GM19043 (cell line): Measurements from ENCODE around the gene RNF213.
"Not testable (repeated sequence)": the region's sequence is repeated elsewhere in the genome, so short reads cannot be mapped to it uniquely, and the experiment has no call there.

Experiments
- ATAC-seq: cut with Tn5 transposase; IDR thresholded peaks from one replicate; pipeline ENCODE4 v1.9.1; 2021; ENCODE audit warnings: low read depth; ENCODE audit not compliant: unreplicated experiment

RNF213 gene

DNA sequence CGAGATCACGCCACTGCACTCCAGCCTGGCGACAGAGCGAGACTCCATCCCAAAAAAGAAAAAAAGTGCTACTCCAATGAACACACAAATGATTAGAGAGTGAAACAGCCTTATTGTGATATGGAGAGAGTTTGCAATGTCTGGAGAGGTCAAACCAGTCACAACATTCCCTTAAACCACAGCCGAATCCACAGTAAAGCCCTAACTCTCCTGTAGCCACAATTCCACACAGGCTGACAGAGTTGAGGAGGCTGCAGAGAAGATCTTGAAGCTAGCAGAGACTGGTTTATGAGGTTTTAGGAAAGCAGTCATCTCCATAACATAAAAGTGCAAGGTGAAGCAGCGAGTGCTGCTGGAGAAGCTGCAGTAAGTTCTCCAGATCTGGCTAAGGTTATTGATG lies 6.7 kb downstream of the RNF213 start:
- no peak for ATAC-seq

DNA sequence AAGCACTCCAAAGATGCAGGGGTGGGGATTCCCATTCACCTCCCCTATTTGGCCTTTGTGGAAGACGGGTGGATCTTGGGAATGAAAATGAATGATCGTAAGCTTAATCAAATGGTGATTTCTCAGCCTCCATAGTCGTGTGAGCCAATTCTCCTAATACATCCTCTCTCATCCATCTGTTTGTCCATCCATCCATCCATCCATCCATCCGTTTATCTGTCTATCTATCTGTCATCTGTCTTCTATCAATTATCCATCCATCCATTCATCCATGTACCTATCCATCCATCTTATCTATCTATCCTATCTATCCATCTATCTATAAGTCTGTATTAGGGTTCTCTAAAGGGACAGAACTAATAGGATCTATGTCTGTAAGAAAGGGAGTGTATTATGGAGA lies 7.8 kb downstream of the RNF213 start:
- ATAC-seq: no peak

DNA sequence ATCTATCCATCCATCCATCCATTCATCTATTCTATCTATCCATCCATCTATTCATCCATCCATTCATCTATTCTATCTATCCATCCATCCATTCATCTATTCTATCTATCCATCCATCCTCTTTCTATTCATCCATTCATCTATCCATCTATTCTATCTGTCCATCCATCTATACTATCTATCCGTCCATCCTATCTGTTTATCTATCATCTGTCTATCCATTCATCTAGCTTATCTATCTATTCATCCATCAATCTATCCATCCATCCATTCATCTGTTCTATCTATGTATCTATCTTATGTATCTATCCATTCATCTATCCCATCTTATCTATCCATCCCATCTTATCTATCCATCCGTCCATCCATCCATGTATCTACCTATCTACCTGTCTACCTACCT lies 8.8 kb downstream of the RNF213 start:
- ATAC-seq: no peak

DNA sequence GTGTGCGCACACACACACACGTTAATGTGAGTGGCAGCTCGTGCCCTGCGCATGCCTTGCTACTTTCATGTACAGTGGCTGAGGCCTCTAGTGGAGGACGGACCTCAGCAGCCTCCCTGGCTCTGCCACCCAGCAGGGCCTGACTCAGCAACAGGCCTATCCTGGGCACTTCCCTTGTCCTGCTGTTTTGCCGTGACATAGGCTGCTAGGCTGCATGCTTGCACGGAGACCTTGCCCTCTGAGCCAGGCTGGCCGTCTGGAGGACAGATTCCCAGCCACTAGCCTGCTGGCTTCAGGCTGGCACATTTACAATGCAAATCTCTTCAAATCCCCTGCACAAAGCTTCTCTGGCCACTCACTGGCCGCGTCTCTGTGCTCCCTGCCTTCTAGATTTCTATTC lies 9.5 kb downstream of the RNF213 start:
- ATAC-seq: no peak

DNA sequence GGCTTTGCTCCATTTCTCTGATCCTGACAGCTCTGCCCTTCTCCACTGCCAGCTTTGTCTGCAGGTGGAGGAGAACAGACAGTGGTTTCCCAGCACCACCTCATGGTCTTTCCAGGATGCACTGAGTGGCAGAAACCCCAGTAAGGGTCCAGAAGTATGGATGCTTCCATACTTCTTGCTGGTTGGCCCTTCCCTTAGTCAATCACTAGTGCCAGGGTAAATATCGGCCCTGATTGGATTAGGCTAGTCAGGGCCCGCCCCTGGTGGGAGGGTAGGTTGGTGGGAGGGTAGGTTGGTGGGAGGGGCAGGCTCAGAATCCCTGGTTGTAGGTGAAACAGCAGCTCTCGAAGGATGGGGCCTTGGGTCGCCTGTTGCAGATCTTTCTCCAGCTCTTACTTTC lies 10.2 kb downstream of the RNF213 start:
- no peak for ATAC-seq

DNA sequence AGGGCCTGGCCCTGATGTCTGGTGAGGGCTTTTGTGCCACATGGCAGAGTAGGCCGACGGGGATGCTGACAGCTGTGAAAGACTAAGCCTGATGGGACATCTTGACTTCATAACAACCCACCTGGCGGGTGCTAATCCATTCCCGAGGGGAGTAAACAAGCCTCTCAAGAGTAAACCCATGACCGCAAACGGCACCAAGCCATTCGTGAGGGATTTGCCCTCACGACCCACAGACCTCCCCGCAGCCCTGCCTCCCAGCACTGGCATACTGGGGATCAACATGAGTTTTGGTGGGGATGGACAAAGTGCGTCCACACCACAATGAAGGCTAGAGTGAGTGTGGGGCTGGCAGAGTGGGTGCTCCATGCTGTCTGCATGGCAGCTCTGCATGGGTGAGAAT lies 11.7 kb downstream of the RNF213 start:
- no peak for ATAC-seq

DNA sequence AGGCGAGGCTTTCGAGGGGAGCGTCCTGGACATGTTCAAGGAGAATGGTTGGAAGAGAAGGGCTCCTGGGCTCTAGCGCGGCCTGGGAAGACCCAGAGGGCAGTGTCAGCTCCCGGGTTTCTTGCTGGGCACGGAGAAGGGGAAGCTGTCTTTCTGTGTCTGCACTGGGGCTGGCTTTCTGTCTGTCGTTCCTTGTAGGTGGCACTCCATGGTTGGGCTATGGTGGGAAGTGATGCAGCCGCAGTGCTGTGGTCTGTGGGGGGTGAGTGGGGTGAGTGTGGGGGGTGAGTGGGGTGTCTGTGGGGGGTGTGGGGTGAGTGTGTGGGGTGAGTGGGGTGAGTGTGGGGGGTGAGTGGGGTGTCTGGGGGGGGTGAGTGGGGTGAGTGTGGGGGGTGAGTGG lies 13.7 kb downstream of the RNF213 start:
- ATAC-seq: no peak

DNA sequence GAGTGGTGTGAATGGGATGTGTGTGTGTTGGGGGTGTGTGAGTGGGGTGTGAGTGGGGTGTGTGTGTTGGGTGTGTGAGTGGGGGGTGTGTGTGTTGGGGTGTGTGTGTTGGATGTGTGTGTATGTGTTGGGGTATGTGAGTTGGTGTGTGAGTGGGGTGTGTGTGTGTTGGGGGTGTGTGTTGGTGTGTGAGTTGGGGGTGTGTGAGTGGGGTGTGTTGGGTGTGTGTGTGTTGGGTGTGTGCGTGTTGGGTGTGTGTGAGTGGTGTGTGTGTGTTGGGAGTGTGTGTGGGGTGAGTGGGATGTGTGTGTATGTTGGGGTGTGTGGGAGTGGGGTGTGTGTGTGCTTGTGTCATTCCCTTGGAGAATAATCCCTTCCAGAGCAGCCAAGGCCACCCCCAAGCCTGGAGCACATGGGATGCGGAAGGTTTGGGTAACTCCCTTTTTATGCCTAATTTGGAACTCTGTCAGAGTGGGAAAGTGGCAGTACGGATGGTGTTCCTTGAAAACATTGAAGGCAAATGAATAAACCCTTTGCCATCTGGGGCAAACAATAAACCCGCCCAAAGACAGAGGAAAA lies 14.3 kb downstream of the RNF213 start:
- no peak for ATAC-seq

DNA sequence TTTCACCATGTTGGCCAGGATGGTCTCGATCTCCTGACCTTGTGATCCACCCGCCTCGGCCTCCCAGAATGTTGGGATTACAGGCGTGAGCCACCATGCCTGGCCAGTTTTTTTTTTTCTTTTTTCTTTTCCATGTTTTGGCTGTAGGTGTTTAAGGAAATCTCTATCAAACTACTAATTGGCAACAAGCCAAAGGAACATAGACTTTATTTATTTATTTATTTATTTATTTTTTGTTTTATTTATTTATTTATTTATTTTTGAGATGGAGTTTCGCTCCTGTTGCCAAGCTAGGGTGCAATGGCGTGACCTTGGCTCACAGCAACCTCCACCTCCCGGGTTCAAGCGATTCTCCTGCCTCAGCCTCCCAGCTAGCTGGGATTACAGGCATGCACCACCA lies 15.2 kb downstream of the RNF213 start:
- ATAC-seq: not testable (repeated sequence)

DNA sequence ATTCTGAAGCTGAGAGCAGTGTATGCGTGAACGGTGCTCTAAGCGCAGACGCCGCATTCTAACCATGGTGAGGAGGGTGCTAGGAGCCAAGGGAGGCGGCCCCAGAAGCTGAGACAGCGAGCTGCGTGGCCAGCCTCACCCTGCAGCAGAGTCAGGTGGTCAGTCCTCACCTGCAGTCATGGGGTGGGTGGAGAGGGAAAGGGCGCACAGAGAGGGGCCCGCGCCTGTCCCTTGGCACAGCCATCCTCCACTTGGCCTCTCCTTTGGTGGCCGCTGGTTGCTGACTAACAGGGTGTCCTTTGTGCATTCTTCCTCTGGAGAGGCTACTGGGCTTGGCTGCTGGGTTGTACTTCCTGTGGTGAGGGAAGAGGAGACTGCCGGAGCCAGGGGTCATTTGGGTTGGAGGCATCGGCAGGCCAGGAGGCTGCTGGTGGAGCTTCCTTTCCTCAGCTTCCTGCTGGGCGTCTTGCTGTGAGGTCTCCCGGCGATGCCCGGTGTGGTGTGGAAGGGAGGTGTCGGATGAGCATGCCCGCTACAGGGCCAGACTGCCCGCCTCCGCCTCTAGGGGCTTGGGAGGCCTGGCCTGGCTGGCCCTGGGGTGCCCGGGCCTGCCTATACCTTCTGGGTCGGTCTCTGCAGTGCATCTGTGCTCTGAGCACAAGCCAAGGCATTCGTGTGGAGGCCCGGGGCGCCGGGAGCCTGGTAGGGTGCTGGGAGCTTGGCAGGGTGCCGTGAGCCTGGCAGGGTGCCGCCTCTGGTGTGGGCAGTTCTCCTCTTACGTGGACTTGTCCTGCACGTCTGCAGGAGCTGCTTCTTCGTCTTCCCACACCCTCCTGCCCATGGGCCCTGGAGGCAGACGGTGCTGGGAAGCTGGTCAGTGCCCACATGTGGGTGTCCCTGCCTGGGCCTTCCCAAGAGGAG lies 17.4 kb downstream of the RNF213 start:
- no peak for ATAC-seq

DNA sequence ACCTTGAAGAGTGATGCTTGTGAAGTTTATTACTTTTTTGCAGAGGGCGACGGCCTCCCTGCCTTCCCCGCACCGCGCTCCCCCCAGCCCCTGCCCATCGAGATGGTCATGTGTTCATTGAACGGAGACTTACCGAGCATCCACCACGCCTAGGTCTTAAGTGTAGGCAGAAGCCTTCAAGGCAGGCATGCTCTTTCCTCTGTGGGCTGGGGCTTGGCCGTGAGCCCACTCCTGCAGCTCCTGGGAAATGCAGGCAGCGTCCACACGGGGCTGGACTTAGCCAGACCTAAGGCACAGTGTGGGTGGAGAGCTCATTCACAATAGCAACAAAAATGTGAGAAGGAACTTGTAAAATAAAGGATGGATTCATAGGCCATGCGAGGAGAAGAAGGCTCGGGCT lies 19.2 kb downstream of the RNF213 start:
- ATAC-seq: no peak

DNA sequence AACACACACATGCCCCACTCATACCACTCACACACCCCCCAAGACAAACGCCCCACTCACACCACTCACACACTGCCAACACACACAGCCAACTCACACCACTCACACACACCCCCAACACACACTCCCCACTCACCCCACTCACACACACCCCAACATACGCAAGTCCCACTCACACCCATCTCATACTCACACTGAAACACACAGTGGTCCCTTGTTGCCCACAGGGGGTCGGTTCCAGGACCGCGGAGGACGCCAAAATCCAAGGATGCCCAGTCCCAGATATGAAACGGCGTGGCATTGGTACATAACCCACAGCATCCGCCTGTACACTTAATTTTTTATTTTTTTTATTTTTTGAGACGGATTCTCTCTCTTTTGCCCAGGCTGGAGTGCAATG lies 20.9 kb downstream of the RNF213 start:
- no peak for ATAC-seq

DNA sequence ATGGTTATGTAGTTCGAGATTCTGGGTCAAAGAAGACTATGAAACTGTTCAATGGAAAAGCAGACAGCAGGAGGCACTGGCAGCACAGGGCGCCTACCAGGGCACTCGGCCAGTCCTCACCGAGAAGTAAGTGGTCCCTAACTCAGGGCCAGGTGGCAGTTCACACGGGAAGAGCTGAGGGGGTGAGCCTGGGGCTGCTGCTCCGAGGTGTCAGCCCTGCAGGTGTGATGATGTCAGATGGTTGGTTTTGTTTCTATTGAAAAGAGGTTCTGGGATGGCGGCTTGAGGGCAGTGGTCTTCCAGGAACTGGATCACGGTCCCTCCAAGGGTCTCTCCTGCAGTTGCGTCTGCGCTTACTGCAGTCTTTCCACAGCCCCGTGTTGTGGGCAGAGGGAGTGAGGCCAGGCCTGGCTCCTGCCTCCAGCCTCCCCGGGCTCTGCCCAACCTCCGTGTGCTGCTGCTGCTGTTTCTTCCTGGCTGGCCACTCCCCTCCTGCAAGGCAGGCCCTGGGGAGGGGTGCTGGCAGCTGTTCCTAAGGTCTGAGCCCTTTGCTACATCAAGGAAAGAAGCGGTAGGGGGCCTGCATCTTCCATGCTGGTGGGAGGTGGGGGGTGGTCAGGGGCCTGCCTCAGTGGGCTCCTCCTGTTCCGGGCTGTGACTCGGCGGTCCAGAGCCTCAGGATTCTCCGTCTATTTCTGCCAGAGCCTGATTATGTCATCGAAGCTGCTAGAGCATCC lies 22.6 kb downstream of the RNF213 start:
- ATAC-seq: no peak

DNA sequence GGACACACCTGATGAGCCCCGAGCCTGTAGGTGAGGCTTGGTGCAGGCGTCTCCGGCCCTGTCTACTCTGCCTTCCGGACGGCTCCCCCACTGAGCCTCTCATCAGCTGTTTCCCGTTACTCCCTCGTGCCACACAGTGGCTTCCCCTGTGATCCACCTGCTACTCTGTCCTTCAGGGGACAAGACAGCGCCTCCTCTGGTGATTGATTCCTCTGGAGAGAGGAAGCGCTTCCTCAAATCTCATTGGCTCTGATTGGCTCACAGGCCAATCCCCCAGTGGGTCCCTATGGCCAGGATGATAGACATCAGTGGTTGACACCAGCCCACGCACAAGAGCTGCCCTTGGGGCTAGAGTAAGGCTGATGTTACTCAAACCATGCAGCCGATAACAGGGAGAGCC lies 24.0 kb downstream of the RNF213 start:
- ATAC-seq: no peak

DNA sequence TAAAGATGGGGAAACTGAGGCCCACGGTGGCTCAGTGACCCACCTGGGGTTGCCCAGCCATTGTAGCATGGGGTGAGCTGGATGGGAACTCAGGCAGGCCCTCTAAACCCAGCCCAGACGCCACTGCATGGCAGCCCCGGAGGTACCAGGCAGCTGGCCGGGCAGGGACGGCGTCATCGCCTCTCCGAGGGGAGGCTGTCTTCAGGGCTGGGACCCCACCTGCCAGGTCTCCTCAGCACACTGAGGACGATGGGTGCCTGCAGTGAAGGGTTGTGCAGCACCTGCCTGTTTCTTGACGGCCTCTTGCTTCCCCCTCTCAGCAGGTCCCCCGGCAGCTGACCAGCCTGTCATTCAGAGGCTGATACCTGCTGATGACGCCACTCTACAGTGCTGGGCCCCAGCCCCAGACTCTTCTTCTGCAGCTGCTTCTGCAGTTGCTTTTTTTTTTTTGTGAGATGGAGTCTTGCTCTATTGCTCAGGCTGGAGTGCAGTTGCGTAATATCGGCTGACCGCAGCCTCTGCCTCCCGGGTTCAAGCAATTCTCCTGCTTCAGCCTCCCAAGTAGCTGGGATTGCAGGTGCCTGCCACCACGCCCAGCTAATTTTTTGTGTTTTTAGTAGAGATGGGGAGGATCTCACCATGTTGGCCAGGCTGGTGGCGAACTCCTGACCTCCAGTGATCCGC lies 24.7 kb downstream of the RNF213 start:
- no peak for ATAC-seq

DNA sequence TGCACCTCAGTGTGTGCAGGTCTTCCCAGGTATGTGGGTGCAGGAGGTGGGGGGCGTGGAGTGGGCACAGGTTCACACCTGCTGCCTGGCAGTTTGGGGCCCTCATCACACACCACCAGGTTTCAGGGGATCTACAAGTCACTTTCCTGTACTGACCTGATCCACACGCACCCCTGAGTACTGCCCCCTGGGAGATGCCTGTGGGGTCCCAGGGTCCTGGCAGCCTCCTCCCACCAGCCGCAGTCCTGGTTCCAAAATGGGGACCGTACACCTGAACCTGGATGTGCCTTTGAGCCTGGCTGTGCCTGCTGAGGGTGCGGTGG lies 25.9 kb downstream of the RNF213 start:
- ATAC-seq: no peak

DNA sequence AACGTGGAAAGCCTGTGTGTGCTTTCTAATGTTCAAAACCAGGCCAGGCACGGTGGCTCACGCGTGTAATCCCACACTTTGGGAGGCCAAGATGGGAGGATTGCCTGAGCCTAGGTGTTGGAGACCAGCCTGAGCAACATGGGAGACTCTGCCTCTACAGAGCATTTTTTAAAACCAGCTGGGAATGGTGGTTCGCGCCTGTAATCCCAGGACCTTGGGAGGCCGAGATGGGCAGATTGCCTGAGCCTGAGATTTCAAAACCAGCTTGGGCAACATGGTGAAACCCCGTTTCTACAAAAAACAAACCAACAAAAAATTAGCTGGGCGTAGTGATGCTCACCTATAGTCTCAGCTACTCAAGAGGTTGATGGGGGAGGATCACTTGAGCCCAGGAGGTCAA lies 26.4 kb downstream of the RNF213 start:
- no peak for ATAC-seq

DNA sequence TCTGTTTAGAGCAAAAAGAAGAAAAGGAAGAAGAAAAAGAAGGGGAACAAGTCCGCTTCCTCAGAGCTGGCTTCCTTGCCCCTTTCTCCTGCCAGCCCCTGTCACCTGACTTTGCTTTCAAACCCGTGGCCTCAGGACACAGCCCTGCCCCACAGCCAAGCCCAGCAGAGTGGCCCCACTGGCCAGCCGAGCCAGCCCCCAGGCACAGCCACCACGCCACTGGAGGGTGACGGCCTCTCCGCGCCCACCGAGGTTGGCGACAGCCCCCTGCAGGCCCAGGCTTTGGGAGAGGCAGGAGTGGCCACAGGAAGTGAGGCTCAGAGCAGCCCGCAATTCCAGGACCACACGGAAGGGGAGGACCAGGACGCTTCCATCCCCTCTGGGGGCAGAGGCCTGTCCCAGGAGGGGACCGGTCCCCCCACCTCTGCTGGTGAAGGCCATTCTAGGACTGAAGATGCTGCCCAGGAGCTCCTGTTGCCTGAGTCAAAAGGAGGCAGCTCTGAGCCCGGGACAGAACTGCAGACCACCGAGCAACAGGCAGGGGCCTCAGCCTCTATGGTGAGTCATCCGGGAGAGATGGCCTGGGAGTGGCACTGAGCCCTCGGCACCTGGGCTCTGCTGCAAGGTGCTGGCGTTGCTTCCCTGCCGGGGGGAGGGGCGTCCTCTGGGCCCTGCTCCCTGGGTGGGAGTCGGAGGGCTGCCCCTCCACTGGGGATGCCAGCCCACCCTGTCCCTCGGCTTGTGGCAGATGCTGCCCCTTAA lies 27.3 kb downstream of the RNF213 start:
- ATAC-seq: no peak

DNA sequence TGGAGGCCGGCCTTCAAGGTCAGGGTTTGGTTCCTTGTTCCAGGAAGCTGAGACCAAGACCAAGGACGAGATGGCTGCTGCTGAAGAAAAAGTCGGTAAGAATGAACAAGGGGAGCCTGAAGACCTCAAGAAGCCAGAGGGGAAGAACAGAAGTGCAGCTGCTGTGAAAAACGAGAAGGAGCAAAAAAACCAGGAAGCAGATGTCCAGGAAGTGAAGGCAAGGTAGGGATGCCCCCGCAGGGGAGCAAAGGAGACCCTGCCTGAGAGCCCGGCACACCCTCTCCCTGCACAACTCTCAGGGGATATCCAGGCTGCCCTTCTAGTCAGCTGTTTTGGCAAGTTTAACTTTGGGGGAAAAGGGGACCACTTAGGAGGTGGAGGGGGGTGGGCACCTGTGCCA lies 29.0 kb downstream of the RNF213 start:
- no peak for ATAC-seq

DNA sequence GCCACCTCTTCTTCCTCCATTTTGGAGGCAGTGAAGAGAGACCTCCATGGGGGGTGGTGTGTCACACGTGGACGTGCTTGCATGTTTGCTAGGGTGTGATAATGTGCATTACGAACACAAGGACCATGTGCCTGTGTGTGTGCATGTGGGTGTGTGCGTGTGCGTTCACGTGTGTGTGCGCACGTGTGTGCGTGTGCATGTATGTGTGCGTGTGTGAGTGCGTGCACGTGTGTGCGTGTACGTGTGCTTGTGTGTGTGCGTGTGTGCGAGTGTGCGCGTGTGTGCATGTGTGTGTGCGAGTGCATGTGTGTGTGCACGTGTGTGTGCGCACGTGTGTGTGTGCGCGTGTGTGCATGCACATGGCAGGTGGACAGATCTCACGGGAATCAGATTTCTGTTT lies 29.5 kb downstream of the RNF213 start:
- no peak for ATAC-seq

DNA sequence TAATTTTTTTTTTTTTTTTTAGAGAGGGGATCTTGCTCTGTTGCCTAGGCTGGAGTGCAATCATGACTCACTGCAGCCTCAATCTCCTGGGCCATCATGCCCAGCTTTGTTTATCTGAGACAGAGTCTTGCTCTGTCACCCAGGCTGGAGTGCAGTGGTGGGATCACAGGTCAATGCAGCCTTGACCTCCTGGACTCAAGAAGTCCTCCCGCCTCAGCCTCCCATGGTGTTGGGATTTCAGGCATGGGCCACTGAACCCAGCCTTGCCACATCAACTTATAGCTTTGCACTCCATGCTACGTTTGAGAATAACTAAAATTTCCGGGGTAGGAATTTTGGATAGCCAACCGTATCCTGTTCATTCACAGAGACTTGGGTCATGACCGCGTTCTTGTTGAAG lies 30.6 kb downstream of the RNF213 start:
- ATAC-seq: no peak
